Activated T-helper 1 cell treated with anti-CD3 and anti-CD28 coated beads, Interleukin-2, amount 50 U/mL, for 16 hours (primary cell): Measurements from ENCODE around the gene ARHGEF16.

ENCODE experiments used
- DNase-seq, 2 donors: peaks; one replicate each; pipeline ENCODE4 v3.0.0-alpha.2; 2020; ENCODE audit warnings: low read depth in 1 of 2, low spot score in 1 of 2

Gene ARHGEF16

GRCh38 chr1:3456964-3457909, 2.8 kb downstream of the ARHGEF16 start:
- no peak for DNase-seq

- no peak for DNase-seq
These were observed 3.7 kb downstream of the ARHGEF16 start for GRCh38 chr1:3457910-3458883.

GRCh38 chr1:3459051-3459908, 4.8 kb downstream of the ARHGEF16 start:
- DNase-seq = no peak

GRCh38 chr1:3459940-3460671, 5.6 kb downstream of the ARHGEF16 start:
- no peak for DNase-seq

- no peak for DNase-seq
These were observed 6.2 kb downstream of the ARHGEF16 start for GRCh38 chr1:3460672-3461131.

- no peak for DNase-seq
These were observed 6.9 kb downstream of the ARHGEF16 start for GRCh38 chr1:3461238-3461933.

GRCh38 chr1:3461934-3462275, 7.4 kb downstream of the ARHGEF16 start:
- DNase-seq = no peak

- DNase-seq = no peak
These were observed 8.0 kb downstream of the ARHGEF16 start for GRCh38 chr1:3462356-3463012.

- no peak for DNase-seq
These were observed 8.5 kb downstream of the ARHGEF16 start for GRCh38 chr1:3463013-3463385.

GRCh38 chr1:3463408-3463863, 9.0 kb downstream of the ARHGEF16 start:
- no peak for DNase-seq

GRCh38 chr1:3463891-3464648, 9.6 kb downstream of the ARHGEF16 start:
- DNase-seq = no peak

GRCh38 chr1:3464649-3465025, 10.2 kb downstream of the ARHGEF16 start:
- no peak for DNase-seq

- DNase-seq = no peak
These were observed 10.8 kb downstream of the ARHGEF16 start for GRCh38 chr1:3465091-3465934.

- DNase-seq = no peak
These were observed 11.5 kb downstream of the ARHGEF16 start for GRCh38 chr1:3465935-3466321.

GRCh38 chr1:3466366-3467075, 12.1 kb downstream of the ARHGEF16 start:
- DNase-seq = no peak

- no peak for DNase-seq
These were observed 12.9 kb downstream of the ARHGEF16 start for GRCh38 chr1:3467096-3468036.
